Ovary (tissue), 9 donors: Measurements from ENCODE around the gene CASK. TPM values are rescaled to one million over a fixed set of nuclear protein-coding genes. Genes with fewer than 3 reads are reported as not detected.

Experiments used
- DNase-seq, 5 donors: peaks; one replicate each; pipeline ENCODE4 v3.0.0-alpha.2; 2019 to 2020
- H3K27ac ChIP-seq, 2 donors: fragments of 200-600 bp; one replicate each; pipeline versions ENCODE4 v1.5.1 to v1.8.0; 2019 to 2022
- H3K27me3 ChIP-seq: fragments of 200-600 bp; one replicate; pipeline ENCODE4 v1.8.0; 2022
- H3K36me3 ChIP-seq: fragments of 200-600 bp; sonication (generic); one replicate; pipeline ENCODE4 v1.5.1; 2019
- H3K4me1 ChIP-seq: one replicate; pipeline ENCODE4 v1.8.1; 2013; ENCODE audit warnings: mild to moderate bottlenecking, moderate library complexity; ENCODE audit not compliant: insufficient read depth
- H3K4me3 ChIP-seq: fragments of 200-600 bp; sonication (generic); one replicate; pipeline ENCODE4 v1.5.1; 2017
- H3K9me3 ChIP-seq, 2 donors: fragments of 200-600 bp in 1 of 2; sonication (generic) in 1 of 2; one replicate each; pipeline versions ENCODE4 v1.5.1 to v1.8.1; 2013 to 2019; ENCODE audit warnings: mild to moderate bottlenecking in 1 of 2, moderate library complexity in 1 of 2
- EP300 ChIP-seq: sonication (generic); formaldehyde crosslinking; IDR thresholded peaks from one replicate; pipeline ENCODE4 v1.6.1; 2017; ENCODE audit warnings: antibody characterized with exemption
- POLR2A ChIP-seq: fragments of 450-650 bp; IDR thresholded peaks from one replicate; pipeline ENCODE4 v1.6.1; 2017; ENCODE audit warnings: antibody characterized with exemption, mild to moderate bottlenecking, moderate library complexity
- WGBS, 3 donors: extraction: QIAGEN DNeasy Blood & Tissue Kit in 1 of 3; methylation state at CpG; one replicate each; pipeline versions ENCODE4 v1.1.5 to v1.1.7; 2013 to 2017; 5-methylcytosine and 5-hydroxymethylcytosine counted together
- intact Hi-C, 4 donors: fragments of 100-400 bp; cut with DNase I; formaldehyde crosslinking; loops; one replicate each; pipeline versions ENCODE4 v1.11.0 to v1.15.1; 2022 to 2023
- polyA plus RNA-seq, 2 donors: library from polyadenylated mRNA; stranded (reverse); fragments of 200-250 nt in 1 of 2; fragments of 350-450 nt in 1 of 2; fragmentation: Illumina TruSeq in 1 of 2; extraction: RNeasy Lipid Tissue Mini Kit (QIAGEN cat#74804) in 1 of 2; gene quantifications; one replicate each; pipeline ENCODE4 v1.2.3, GENCODE V29; 2013 to 2014
- total RNA-seq, 7 donors: library from RNA; depleted of rRNA in 2 of 7; stranded (reverse); fragments of >200 nt in 2 of 7; fragmentation: NEBNext Ultra II Directional in 3 of 7; extraction: Animal tissue kit (Norgen Biotek cat#: 25700) in 3 of 7; gene quantifications; one replicate each; pipeline versions ENCODE4 v1.1.0 to v1.2.4, GENCODE V29; 2016 to 2023
- TF ChIP-seq, protein P1 (sequence below), 3 donors: fragments of 450-650 bp in 2 of 3; fragments of 200-600 bp in 1 of 3; IDR thresholded peaks; one replicate each; pipeline versions ENCODE4 v1.5.1 to v1.8.0; 2016 to 2022; ENCODE audit warnings: antibody characterized with exemption in 3 of 3, mild to moderate bottlenecking in 1 of 3
- donor health status: DM: no; HTN: no; CAD: no; lungs with moderate emphysema.
- donor health status: DM: no; HTN: no; CAD: no.
- donor health status: Bipolar disorder and iron deficiency.
- donor health status: DM: yes; HTN: yes; CAD: no.
- donor health status: DM: no; HTN: no; CAD: no.
- donor health status: DM: yes; HTN: yes; CAD: no.

The CASK gene
- total and polyA plus RNA-seq, 9 donors = 11.3 to 70.9 (median 36.8) TPM

DNA sequence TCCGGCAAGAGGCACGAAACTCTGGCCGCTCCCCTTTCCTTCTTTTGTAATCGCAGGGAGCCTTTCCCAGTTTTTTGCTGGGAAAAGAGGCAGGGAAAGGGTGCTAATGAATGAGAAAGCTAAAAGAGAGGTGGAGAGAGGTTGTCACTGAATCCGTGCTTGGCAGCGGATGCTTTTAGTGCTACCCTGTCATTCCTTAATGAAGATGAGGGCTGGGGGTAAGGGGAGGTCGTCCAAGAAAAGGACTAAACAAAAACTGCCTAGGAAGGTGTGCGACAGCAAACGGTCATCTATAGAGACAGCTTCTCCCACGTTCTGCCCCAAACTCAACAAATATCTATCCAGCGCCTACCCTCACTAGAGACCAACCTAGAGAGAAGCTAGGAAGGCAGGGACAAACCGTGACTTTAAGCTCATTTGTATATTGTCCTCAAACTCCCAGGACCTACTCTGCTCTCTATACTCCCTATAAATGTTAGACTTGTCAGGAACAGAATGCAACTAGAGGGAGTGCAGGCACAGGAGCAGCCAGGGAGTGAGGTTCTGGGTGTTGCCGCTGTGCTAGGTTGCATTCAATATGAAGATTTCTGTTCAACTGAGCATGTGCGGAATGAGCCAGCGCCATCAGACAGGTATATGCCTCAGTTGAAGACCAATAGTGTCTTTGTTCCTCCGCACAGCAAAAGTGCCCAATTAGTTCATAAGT lies 777 bp upstream of the CASK start:
- 24 to 38% (median 29%) methylated on average over 16 of the region's 16 CpGs for WGBS, 3 donors

DNA sequence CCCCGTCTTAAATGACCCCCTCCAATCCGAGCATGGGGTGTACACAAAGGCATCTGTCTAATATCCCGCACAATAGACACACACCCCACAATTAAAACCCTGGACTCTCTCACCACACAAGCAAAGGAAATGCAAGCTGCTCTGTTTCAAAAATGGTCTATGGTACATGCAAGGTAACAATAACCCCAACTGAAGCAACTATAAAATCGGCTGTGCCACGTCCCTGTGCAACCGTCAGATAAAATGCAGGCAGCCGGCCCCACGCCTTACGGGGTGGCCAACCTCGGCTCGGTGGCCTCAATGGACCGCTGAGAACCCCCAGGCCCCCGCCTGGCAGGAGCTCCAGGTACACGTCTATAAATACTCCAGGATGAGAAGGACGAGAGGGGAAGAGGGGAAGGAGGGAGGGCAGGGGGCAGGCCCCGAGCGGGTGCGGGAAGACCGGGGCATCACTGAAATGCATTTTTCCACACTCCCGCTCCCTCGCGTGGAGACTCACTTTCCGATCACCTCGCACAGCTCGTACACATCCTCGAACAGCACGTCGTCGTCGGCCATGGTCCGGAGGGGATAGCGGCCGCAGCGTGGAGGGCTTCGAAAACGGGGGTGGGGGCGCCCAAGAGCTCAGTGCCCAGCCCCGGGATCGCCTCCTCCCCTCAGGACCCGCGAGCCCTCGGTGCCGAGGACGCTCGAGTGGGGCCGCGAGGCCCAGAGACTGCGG lies 763 bp downstream of the CASK start:
- TF ChIP-seq, protein P1, sequence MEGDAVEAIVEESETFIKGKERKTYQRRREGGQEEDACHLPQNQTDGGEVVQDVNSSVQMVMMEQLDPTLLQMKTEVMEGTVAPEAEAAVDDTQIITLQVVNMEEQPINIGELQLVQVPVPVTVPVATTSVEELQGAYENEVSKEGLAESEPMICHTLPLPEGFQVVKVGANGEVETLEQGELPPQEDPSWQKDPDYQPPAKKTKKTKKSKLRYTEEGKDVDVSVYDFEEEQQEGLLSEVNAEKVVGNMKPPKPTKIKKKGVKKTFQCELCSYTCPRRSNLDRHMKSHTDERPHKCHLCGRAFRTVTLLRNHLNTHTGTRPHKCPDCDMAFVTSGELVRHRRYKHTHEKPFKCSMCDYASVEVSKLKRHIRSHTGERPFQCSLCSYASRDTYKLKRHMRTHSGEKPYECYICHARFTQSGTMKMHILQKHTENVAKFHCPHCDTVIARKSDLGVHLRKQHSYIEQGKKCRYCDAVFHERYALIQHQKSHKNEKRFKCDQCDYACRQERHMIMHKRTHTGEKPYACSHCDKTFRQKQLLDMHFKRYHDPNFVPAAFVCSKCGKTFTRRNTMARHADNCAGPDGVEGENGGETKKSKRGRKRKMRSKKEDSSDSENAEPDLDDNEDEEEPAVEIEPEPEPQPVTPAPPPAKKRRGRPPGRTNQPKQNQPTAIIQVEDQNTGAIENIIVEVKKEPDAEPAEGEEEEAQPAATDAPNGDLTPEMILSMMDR (IDR thresholded peaks at IDR 0.05) = no peak
- TF ChIP-seq EP300 (no peak), POLR2A (no peak)
- intact Hi-C loops = loop anchor here in 1 of 4 donors (10.0 kb wide), 1 partner anchor 58 kb away; no protein-coding TSS in a partner anchor
- no peaks in the 10 kb centered on the region for H3K4me1 ChIP-seq
- no peaks in the 10 kb centered on the region for H3K27me3 ChIP-seq
- 30 to 37% (median 34%) methylated on average over 38 to 48 of the region's 48 CpGs for WGBS, 3 donors
- H3K4me3 ChIP-seq = peak overlapping the region; percentile 56
- DNase-seq = peak; percentile 16 to 62 (median 52)
- no peaks in the 10 kb centered on the region for H3K36me3 ChIP-seq
- no peaks in the 10 kb centered on the region for H3K9me3 ChIP-seq
- H3K27ac ChIP-seq = peak overlapping the region; percentile 24 to 73

More for the DNA sequence above, 777 bp upstream of the CASK start:
- TF ChIP-seq EP300 (no peak), POLR2A (no peak)
- TF ChIP-seq, protein P1 (IDR thresholded peaks at IDR 0.05) = no peak
- H3K36me3 ChIP-seq = no peaks in the 10 kb centered on the region
- no peaks in the 10 kb centered on the region for H3K4me1 ChIP-seq
- no peaks in the 10 kb centered on the region for H3K27me3 ChIP-seq
- H3K9me3 ChIP-seq = no peaks in the 10 kb centered on the region
- intact Hi-C loops = loop anchor here in 1 of 4 donors (10.0 kb wide), 1 partner anchor 59 kb away; no protein-coding TSS in a partner anchor
- H3K27ac ChIP-seq = peak overlapping the region; percentile 73
- DNase-seq = no peak
- peak overlapping the region; percentile 53 for H3K4me3 ChIP-seq

DNA sequence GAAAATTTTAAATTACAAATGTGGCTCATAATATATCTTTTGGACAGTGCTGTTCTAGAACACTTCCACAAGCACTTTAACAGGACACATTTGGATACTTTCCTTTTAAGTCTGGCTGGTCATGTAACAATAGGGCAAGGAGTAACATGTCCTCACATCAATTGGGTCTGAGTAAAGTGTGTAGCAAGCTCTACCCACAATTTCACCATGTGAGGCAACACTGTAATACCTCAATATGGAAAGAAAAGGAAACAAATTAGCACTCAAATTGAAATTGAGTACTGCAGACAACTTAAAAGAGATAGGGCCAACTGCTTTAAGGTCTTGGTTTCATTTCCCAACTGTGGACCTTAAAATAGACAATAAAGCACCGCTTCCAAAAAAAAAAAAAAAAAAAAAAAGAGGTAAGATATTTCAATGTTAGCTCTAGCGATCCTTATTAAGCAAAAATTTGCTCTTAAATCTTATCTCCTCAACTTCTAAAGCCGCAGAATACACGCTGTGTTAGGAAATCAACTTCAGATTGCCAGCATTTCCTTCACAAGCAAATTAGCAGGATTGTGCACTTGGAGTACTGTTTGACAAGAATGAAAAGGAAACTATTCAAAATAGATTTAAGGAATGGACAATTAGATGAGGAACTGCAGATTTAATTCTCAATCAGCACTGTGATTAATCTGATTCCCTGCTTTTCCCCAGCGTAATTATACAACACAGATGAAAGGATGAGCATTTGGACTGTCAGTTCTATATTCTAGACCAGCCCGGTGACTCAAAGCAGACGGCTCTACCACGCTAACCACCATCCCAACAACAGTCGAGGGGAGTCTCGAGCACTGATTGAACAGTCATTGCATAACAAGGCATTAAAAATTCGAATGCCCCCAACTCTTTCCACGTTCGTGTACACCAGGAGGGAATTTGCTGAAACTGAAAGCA lies 1.6 kb downstream of the CASK start:
- Histone ChIP-seq H3K27ac (peak overlapping the region in 1 of 2 donors; percentile 24), H3K27me3 (no peaks in the 10 kb centered on the region), H3K9me3 (no peaks in the 10 kb centered on the region), H3K4me1 (no peaks in the 10 kb centered on the region), H3K4me3 (peak overlapping the region; percentile 56), H3K36me3 (no peaks in the 10 kb centered on the region)
- peak in 1 of 5 donors; percentile 10 for DNase-seq
- intact Hi-C loops = loop anchor here in 1 of 4 donors (10.0 kb wide), 1 partner anchor 57 kb away; no protein-coding TSS in a partner anchor
- no peak for TF ChIP-seq EP300
- TF ChIP-seq, protein P1 (IDR thresholded peaks at IDR 0.05) = no peak
- TF ChIP-seq POLR2A = no peak
- WGBS, 3 donors = 24 to 36% (median 28%) methylated on average over 13 of the region's 13 CpGs

DNA sequence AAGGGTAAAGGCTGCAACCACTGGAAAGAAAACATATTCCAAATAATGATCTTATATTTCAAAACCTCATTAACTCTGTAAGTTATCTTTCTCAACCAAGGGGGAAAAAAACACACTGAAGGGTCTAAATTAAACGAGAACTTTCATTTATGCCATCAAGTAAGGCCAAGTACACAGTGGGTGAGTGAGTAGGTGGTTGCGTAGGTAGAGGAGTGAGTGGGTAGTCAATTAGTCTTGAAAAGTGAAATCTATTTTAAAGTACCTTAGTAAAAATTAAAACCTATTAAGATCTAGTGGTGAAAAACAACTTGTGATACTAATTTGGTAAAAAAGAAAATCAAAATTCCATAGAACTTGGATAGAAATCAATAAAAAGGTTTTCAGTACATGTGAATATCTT lies 3.5 kb downstream of the CASK start:
- Histone ChIP-seq H3K27ac (no peak overlapping the region), H3K4me3 (no peak overlapping the region), H3K4me1 (no peaks in the 10 kb centered on the region), H3K9me3 (no peaks in the 10 kb centered on the region), H3K36me3 (no peaks in the 10 kb centered on the region), H3K27me3 (no peaks in the 10 kb centered on the region)
- 62 to 78% (median 67%) methylated on average over 2 of the region's 2 CpGs for WGBS, 3 donors
- DNase-seq = no peak
- intact Hi-C loops = loop anchor here in 1 of 4 donors (10.0 kb wide), 1 partner anchor 55 kb away; no protein-coding TSS in a partner anchor
- TF ChIP-seq, protein P1 (IDR thresholded peaks at IDR 0.05) = no peak
- TF ChIP-seq POLR2A = no peak
- no peak for TF ChIP-seq EP300
